PC-3 (cell line): Measurements from ENCODE around the gene NKX6-2. TPM values are rescaled to one million over a fixed set of nuclear protein-coding genes. Genes with fewer than 3 reads are reported as not detected.

Source experiments
- ATAC-seq: fragments of 200-7000 bp; cut with Tn5 transposase; 2 replicates; pipeline ENCODE4 v1.9.1; 2020; ENCODE audit warnings: mild to moderate bottlenecking, moderate library complexity
- BruUV-seq: library from RNA; stranded (reverse); fragments of 400-500 nt; replicated peaks from 2 replicates; lab custom pipeline; 2021; lab: Mats Ljungman, UMichigan
- CTCF ChIA-PET: fragments of 300-600 bp; sonication (Branson Sonifier 250); formaldehyde crosslinking; loops from one replicate; lab custom pipeline; 2022; ENCODE audit warnings: antibody characterized with exemption; lab: Charles Lee
- POLR2A ChIA-PET: fragments of 300-600 bp; sonication (Branson Sonifier 250); formaldehyde crosslinking; loops from one replicate; lab custom pipeline; 2022; ENCODE audit warnings: antibody characterized with exemption; ENCODE audit not compliant: unreplicated experiment; lab: Charles Lee
- DNase-seq: peaks from one replicate; pipeline ENCODE4 v3.0.0-alpha.2; 2015
- H2AFZ ChIP-seq: fragments of 300-600 bp; sonication (generic); 2 replicates; pipeline ENCODE4 v1.6.0; 2016; ENCODE audit warnings: antibody characterized with exemption, low read length
- H3F3A ChIP-seq: fragments of 300-600 bp; sonication (generic); one replicate; pipeline ENCODE4 v1.6.0; 2017; ENCODE audit warnings: antibody characterized with exemption, low read length, control low read depth, mild to moderate bottlenecking; ENCODE audit not compliant: unreplicated experiment
- H3K27ac ChIP-seq: fragments of 300-600 bp; sonication (generic); 2 replicates; pipeline ENCODE4 v1.5.1; 2016; ENCODE audit warnings: mild to moderate bottlenecking, low read length
- H3K27me3 ChIP-seq: fragments of 300-600 bp; sonication (generic); 2 replicates; pipeline ENCODE4 v1.6.1; 2016; ENCODE audit warnings: low read length, mixed read lengths
- H3K36me3 ChIP-seq: fragments of 300-600 bp; sonication (generic); 2 replicates; pipeline ENCODE4 v1.6.1; 2016; ENCODE audit warnings: low read depth, mixed run types, low read length, mixed read lengths
- H3K4me1 ChIP-seq: fragments of 300-600 bp; sonication (generic); 2 replicates; pipeline ENCODE4 v1.5.1; 2016; ENCODE audit warnings: low read length; ENCODE audit not compliant: insufficient read depth
- H3K4me2 ChIP-seq: fragments of 300-600 bp; sonication (generic); 2 replicates; pipeline ENCODE4 v1.6.0; 2016; ENCODE audit warnings: low read length
- H3K4me3 ChIP-seq: fragments of 300-600 bp; sonication (generic); 2 replicates; pipeline ENCODE4 v1.5.1; 2016; ENCODE audit warnings: mild to moderate bottlenecking, low read length, mixed read lengths
- H3K79me2 ChIP-seq: fragments of 300-600 bp; sonication (generic); 2 replicates; pipeline ENCODE4 v1.6.1; 2017; ENCODE audit warnings: low read length, mixed read lengths
- H3K9ac ChIP-seq: fragments of 300-600 bp; sonication (generic); 2 replicates; pipeline ENCODE4 v1.6.0; 2016; ENCODE audit warnings: mild to moderate bottlenecking, low read length
- H3K9me2 ChIP-seq: fragments of 300-600 bp; sonication (generic); replicated peaks from 2 replicates; pipeline ENCODE4 v1.6.1; 2016; ENCODE audit warnings: mixed run types, low read length, mixed read lengths
- H3K9me3 ChIP-seq: fragments of 300-600 bp; sonication (generic); 2 replicates; pipeline ENCODE4 v1.6.1; 2016; ENCODE audit warnings: low read length, mixed read lengths
- H4K20me1 ChIP-seq: fragments of 300-600 bp; sonication (generic); 2 replicates; pipeline ENCODE4 v1.6.1; 2016; ENCODE audit warnings: low read length, mixed read lengths
- CTCF ChIP-seq: fragments of 300-600 bp; sonication (generic); conservative IDR thresholded peaks from 2 replicates; pipeline ENCODE4 v1.5.1; 2017; ENCODE audit warnings: antibody characterized with exemption, low read depth, mild to moderate bottlenecking, low read length
- EZH2 ChIP-seq: fragments of 300-600 bp; sonication (generic); IDR thresholded peaks from one replicate; pipeline ENCODE4 v1.6.1; 2017; ENCODE audit warnings: antibody characterized with exemption, mild to moderate bottlenecking, low read length; ENCODE audit not compliant: unreplicated experiment
- EZH2phosphoT487 ChIP-seq: fragments of 300-600 bp; sonication (generic); IDR thresholded peaks from 2 replicates; pipeline ENCODE4 v1.6.1; 2018; ENCODE audit warnings: mild to moderate bottlenecking, antibody characterized with exemption, low read length, borderline replicate concordance
- intact Hi-C: fragments of 100-400 bp; cut with micrococcal nuclease; formaldehyde crosslinking; loops from 2 replicates; pipeline ENCODE4 v1.9.0; 2023
- total RNA-seq: library from RNA; depleted of rRNA; stranded (reverse); fragments of >200 nt; gene quantifications from 2 replicates; pipeline ENCODE4 v1.2.3, GENCODE V29; 2014

Gene NKX6-2
- total RNA-seq, 1 experiment from 2014 or later: not detected

GRCh38 chr10:132780356-132780755 lies 5.6 kb downstream of the NKX6-2 start:
- Histone ChIP-seq H3K9ac (no peak overlapping the region), H3K79me2 (no peaks in the 10 kb centered on the region), H3K27ac (no peak overlapping the region), H3K36me3 (no peaks in the 10 kb centered on the region), H3K27me3 (no peaks in the 10 kb centered on the region), H3K9me3 (no peaks in the 10 kb centered on the region), H3K9me2 (no peaks in the 10 kb centered on the region), H3F3A (no peaks in the 10 kb centered on the region), H3K4me2 (no peak overlapping the region), H2AFZ (no peak overlapping the region), H3K4me3 (no peak overlapping the region), H3K4me1 (no peaks in the 10 kb centered on the region), H4K20me1 (no peaks in the 10 kb centered on the region)
- BruUV-seq: no TSS peak
- no peak for DNase-seq
- TF ChIP-seq CTCF (no peak), EZH2phosphoT487 (no peak), EZH2 (no peak)
- ChIA-PET POLR2A (no interaction called here), CTCF (no interaction called here)
- intact Hi-C loops: no loop called here
- no peak for ATAC-seq

- no TSS peak for BruUV-seq
- H4K20me1 ChIP-seq: no peaks in the 10 kb centered on the region
- CTCF ChIA-PET: no interaction called here
- H3K27ac ChIP-seq: no peak overlapping the region
- ATAC-seq: no peak
- H3K9ac ChIP-seq: no peak overlapping the region
- H3K9me2 ChIP-seq: no peaks in the 10 kb centered on the region
- no peaks in the 10 kb centered on the region for H3K27me3 ChIP-seq
- H3K4me2 ChIP-seq: no peak overlapping the region
- no peak overlapping the region for H2AFZ ChIP-seq
- DNase-seq: no peak
- no peaks in the 10 kb centered on the region for H3K9me3 ChIP-seq
- no peaks in the 10 kb centered on the region for H3F3A ChIP-seq
- POLR2A ChIA-PET: no interaction called here
- no peaks in the 10 kb centered on the region for H3K36me3 ChIP-seq
- TF ChIP-seq EZH2: no peak
- no peak for TF ChIP-seq EZH2phosphoT487
- no peak for TF ChIP-seq CTCF
- no peaks in the 10 kb centered on the region for H3K79me2 ChIP-seq
- intact Hi-C loops: no loop called here
- H3K4me3 ChIP-seq: no peak overlapping the region
- H3K4me1 ChIP-seq: no peaks in the 10 kb centered on the region
Measured at GRCh38 chr10:132779549-132780294, 6.2 kb downstream of the NKX6-2 start.

GRCh38 chr10:132777441-132777840 lies 8.5 kb downstream of the NKX6-2 start:
- Histone ChIP-seq H3F3A (no peaks in the 10 kb centered on the region), H2AFZ (no peak overlapping the region), H3K79me2 (no peaks in the 10 kb centered on the region), H3K9ac (no peak overlapping the region), H3K4me2 (no peak overlapping the region), H3K27me3 (no peaks in the 10 kb centered on the region), H3K36me3 (no peaks in the 10 kb centered on the region), H4K20me1 (no peaks in the 10 kb centered on the region), H3K9me3 (no peaks in the 10 kb centered on the region), H3K27ac (no peak overlapping the region), H3K4me1 (no peaks in the 10 kb centered on the region), H3K4me3 (no peak overlapping the region), H3K9me2 (no peaks in the 10 kb centered on the region)
- intact Hi-C loops: no loop called here
- BruUV-seq: no TSS peak
- ChIA-PET POLR2A (no interaction called here), CTCF (no interaction called here)
- ATAC-seq: no peak
- no peak for DNase-seq
- TF ChIP-seq EZH2: no peak
- no peak for TF ChIP-seq EZH2phosphoT487
- no peak for TF ChIP-seq CTCF
